HG03064 (cell line): ENCODE measurements around the gene SRP14.
"Not testable (repeated sequence)": the region's sequence is repeated elsewhere in the genome, so short reads cannot be mapped to it uniquely, and the experiment has no call there.

Experiments
- ATAC-seq: cut with Tn5 transposase; IDR thresholded peaks from one replicate; pipeline ENCODE4 v1.9.1; 2021; ENCODE audit warnings: low read depth; ENCODE audit not compliant: unreplicated experiment

Gene SRP14

GRCh38 chr15:40032125-40032839 lies 6.7 kb downstream of the SRP14 start:
- ATAC-seq, result no peak

GRCh38 chr15:40031300-40031699 lies 7.7 kb downstream of the SRP14 start:
- no peak for ATAC-seq

- no peak for ATAC-seq
These were observed 8.7 kb downstream of the SRP14 start for GRCh38 chr15:40029979-40030893.

GRCh38 chr15:40028853-40029252 lies 10.1 kb downstream of the SRP14 start:
- no peak for ATAC-seq

GRCh38 chr15:40028193-40028592 lies 10.8 kb downstream of the SRP14 start:
- ATAC-seq, result no peak

- no peak for ATAC-seq
These were observed 22.6 kb downstream of the SRP14 start for GRCh38 chr15:40016224-40016865.

- ATAC-seq, result no peak
These were observed 24.6 kb downstream of the SRP14 start for GRCh38 chr15:40014390-40014789.

- not testable (repeated sequence) for ATAC-seq
These were observed 25.6 kb downstream of the SRP14 start for GRCh38 chr15:40013372-40013771.

- no peak for ATAC-seq
These were observed 27.7 kb downstream of the SRP14 start for GRCh38 chr15:40011303-40011702.

- no peak for ATAC-seq
These were observed 28.3 kb downstream of the SRP14 start for GRCh38 chr15:40010686-40011085.

GRCh38 chr15:40008061-40008765 lies 30.8 kb downstream of the SRP14 start:
- ATAC-seq, result no peak

- ATAC-seq, result no peak
These were observed 32.3 kb downstream of the SRP14 start for GRCh38 chr15:40006646-40007045.

- ATAC-seq, result no peak
These were observed 33.0 kb downstream of the SRP14 start for GRCh38 chr15:40006003-40006402.

GRCh38 chr15:40003116-40003916 lies 35.7 kb downstream of the SRP14 start:
- ATAC-seq, result no peak

- no peak for ATAC-seq
These were observed 36.7 kb downstream of the SRP14 start for GRCh38 chr15:40002295-40002694.

- no peak for ATAC-seq
These were observed 39.3 kb downstream of the SRP14 start for GRCh38 chr15:39999538-40000200.

- no peak for ATAC-seq
These were observed 40.4 kb downstream of the SRP14 start for GRCh38 chr15:39998511-39999077.

- ATAC-seq, result no peak
These were observed 41.3 kb downstream of the SRP14 start for GRCh38 chr15:39997639-39998038.

GRCh38 chr15:39997031-39997430 lies 42.0 kb downstream of the SRP14 start:
- ATAC-seq, result no peak
